ENCODE results near the gene PARP6.

Gene PARP6

DNA sequence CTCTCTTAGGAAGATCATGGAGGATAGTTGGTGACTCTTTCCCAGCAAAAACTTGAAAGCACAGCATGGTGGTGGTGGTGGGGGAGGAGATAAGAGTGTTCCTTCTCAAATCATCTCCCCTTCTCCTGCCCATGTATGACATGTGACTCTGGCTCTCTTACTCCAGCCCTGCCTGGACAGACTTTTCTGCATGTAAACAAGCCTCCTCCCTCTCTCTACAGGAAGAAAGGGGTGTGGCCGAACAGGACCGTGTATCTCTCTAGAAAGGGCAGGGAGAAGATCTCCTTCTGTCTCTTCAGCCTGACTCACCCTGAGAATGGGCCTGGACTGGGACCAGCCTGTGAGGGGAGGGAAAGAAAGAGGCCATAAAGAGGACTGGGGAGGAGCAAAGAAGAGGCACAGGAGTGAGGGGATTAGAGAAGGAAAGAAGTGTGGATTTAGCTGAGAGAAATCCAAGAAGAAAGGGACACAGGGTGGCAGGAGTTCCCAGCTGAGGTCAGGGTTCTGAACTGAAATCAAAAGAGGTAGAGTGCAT, 46.1 kb upstream of the PARP6 start:
- H2BK120ac ChIP-seq (ENCODE audit: low read depth, low read length): no peak overlapping the region
- H2AK5ac ChIP-seq (ENCODE audit: low read length, severe bottlenecking): no peak overlapping the region
- H2BK12ac ChIP-seq (ENCODE audit: low read length in 2 of 2): no peak overlapping the region
- H3K36me3 ChIP-seq (ENCODE audit: control insufficient read depth in 1 of 2, insufficient read depth in 2 of 2, low read depth in 1 of 2, low read length in 2 of 2): no peaks in the 10 kb centered on the region
- DNase-seq: peak; percentile 6
- no peak overlapping the region for H3K18ac ChIP-seq (ENCODE audit: low read depth in 1 of 2, low read length in 2 of 2)
- no peak overlapping the region for H3K23ac ChIP-seq (ENCODE audit: low read length in 2 of 2)
- H4K8ac ChIP-seq (ENCODE audit: low read length): no peak overlapping the region
- whole genome bisulfite sequencing: 42% methylated on average over 2 of the region's 2 CpGs
- no peak overlapping the region for H3K4ac ChIP-seq (ENCODE audit: low read depth in 1 of 2, low read length in 2 of 2)
- no peak overlapping the region for H2AFZ ChIP-seq (ENCODE audit: low read depth, low read length)
- no peak overlapping the region for H3K14ac ChIP-seq (ENCODE audit: low read length in 2 of 2)
- peaks cover 15 to 38% of the 10 kb centered on the region in 2 experiments for H3K27me3 ChIP-seq (ENCODE audit: control insufficient read depth in 1 of 2, insufficient read depth in 1 of 2, low read length in 2 of 2)
- no peak overlapping the region for H3K9ac ChIP-seq (ENCODE audit: low read length)
- no peak overlapping the region for H3K4me3 ChIP-seq (ENCODE audit: insufficient read depth in 1 of 2, low read depth in 1 of 2, low read length in 2 of 2)
- H3K9me3 ChIP-seq (ENCODE audit: control insufficient read depth, low read length): peaks cover 2% of the 10 kb centered on the region
- no peak overlapping the region for H2BK15ac ChIP-seq (ENCODE audit: low read depth, poor library complexity, severe bottlenecking)
- no peak overlapping the region for H2BK5ac ChIP-seq (ENCODE audit: low read depth, low read length, poor library complexity, severe bottlenecking)
- peaks cover 9% of the 10 kb centered on the region for H3K4me1 ChIP-seq (ENCODE audit: control insufficient read depth, insufficient read depth, low read depth, low read length)
- no peak overlapping the region for H4K91ac ChIP-seq (ENCODE audit: low read length)
- no peak overlapping the region for H3K4me2 ChIP-seq (ENCODE audit: low read length, poor library complexity, severe bottlenecking)
- H3K27ac ChIP-seq (ENCODE audit: low read length, poor library complexity, severe bottlenecking): no peak overlapping the region
- H3K79me1 ChIP-seq (replicated peaks; ENCODE audit: low read length, poor library complexity, severe bottlenecking): no peaks in the 10 kb centered on the region

DNA sequence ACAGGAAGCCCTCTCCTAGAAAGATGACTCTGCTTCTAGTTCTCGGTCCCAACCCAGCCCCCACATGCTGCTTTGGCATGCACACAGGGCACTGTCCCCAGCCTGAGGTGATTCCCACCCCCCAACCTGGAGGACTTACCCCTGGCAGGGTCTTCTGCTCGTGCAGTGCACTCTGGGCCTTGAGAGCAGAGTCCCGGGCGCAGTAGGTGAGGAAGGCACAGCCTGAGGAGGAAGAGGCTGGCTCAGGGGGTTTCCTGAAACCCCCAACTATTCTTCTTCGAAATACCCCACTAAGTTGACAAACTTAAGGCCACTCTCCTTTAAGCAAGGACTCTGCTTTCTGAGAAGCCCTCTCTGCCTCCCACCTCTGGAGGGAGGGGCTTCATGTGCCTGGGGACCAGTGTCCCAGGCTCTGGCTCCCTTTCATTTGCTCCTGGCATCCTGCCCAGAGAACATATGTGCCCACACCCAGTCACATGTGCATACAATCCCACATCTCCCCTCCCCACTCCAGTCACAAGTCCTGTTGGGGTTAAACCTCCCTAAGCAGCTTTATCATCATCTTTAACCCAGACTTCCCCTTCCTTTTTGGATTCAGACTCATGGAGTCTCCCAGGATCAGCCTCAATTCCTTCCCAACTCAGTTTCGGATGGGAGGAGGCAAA, 43.5 kb upstream of the PARP6 start:
- WGBS: 61% methylated on average over 5 of the region's 6 CpGs
- no peak overlapping the region for H2AK5ac ChIP-seq (ENCODE audit: low read length, severe bottlenecking)

DNA sequence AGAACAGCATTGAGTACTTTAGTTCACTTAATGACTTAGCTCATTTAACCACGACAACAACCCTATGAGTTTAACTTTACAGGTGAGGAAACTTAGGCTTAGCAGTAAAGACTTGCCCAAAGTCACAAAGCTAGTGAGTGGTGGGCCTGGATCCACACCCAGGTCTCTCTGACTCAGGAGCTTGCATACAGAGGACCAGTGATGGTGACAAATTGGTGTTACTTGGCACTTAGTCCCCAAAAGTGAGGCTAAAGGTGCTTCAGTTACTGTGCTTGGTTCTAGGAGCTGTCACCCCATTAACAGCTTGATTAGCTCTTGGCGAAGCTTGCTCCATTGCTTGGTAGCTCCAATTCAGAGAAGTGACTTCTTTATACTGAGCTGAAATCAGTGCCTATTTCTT, 41.5 kb upstream of the PARP6 start:
- H3K27me3 ChIP-seq (ENCODE audit: control insufficient read depth in 1 of 2, insufficient read depth in 1 of 2, low read length in 2 of 2): peaks cover 11 to 44% of the 10 kb centered on the region in 2 experiments
- H2BK15ac ChIP-seq (ENCODE audit: low read depth, poor library complexity, severe bottlenecking): no peak overlapping the region
- no peak overlapping the region for H3K4ac ChIP-seq (ENCODE audit: low read depth in 1 of 2, low read length in 2 of 2)
- H3K27ac ChIP-seq (ENCODE audit: low read length, poor library complexity, severe bottlenecking): no peak overlapping the region
- H2AFZ ChIP-seq (ENCODE audit: low read depth, low read length): no peak overlapping the region
- H3K9ac ChIP-seq (ENCODE audit: low read length): no peak overlapping the region
- no peaks in the 10 kb centered on the region for H3K9me3 ChIP-seq (ENCODE audit: control insufficient read depth, low read length)
- no peaks in the 10 kb centered on the region for H3K36me3 ChIP-seq (ENCODE audit: control insufficient read depth in 1 of 2, insufficient read depth in 2 of 2, low read depth in 1 of 2, low read length in 2 of 2)
- no peaks in the 10 kb centered on the region for H3K4me1 ChIP-seq (ENCODE audit: control insufficient read depth, insufficient read depth, low read depth, low read length)
- no peak overlapping the region for H2AK5ac ChIP-seq (ENCODE audit: low read length, severe bottlenecking)
- H3K14ac ChIP-seq (ENCODE audit: low read length in 2 of 2): no peak overlapping the region
- no peak overlapping the region for H3K23ac ChIP-seq (ENCODE audit: low read length in 2 of 2)
- no peaks in the 10 kb centered on the region for H3K79me1 ChIP-seq (replicated peaks; ENCODE audit: low read length, poor library complexity, severe bottlenecking)
- no peak overlapping the region for H3K4me2 ChIP-seq (ENCODE audit: low read length, poor library complexity, severe bottlenecking)
- no peak overlapping the region for H3K18ac ChIP-seq (ENCODE audit: low read depth in 1 of 2, low read length in 2 of 2)
- H4K8ac ChIP-seq (ENCODE audit: low read length): no peak overlapping the region
- H3K4me3 ChIP-seq (ENCODE audit: insufficient read depth in 1 of 2, low read depth in 1 of 2, low read length in 2 of 2): no peak overlapping the region
- no peak overlapping the region for H2BK12ac ChIP-seq (ENCODE audit: low read length in 2 of 2)
- DNase-seq: no peak
- no peak overlapping the region for H2BK5ac ChIP-seq (ENCODE audit: low read depth, low read length, poor library complexity, severe bottlenecking)
- H4K91ac ChIP-seq (ENCODE audit: low read length): no peak overlapping the region
- H2BK120ac ChIP-seq (ENCODE audit: low read depth, low read length): no peak overlapping the region
- 100% methylated on average over 1 of the region's 2 CpGs for WGBS

More for the DNA sequence above, 43.5 kb upstream of the PARP6 start:
- Histone ChIP-seq H3K4me2 (ENCODE audit: low read length, poor library complexity, severe bottlenecking) (no peak overlapping the region), H3K36me3 (ENCODE audit: control insufficient read depth in 1 of 2, insufficient read depth in 2 of 2, low read depth in 1 of 2, low read length in 2 of 2) (no peaks in the 10 kb centered on the region), H3K9ac (ENCODE audit: low read length) (no peak overlapping the region), H4K91ac (ENCODE audit: low read length) (no peak overlapping the region), H2BK15ac (ENCODE audit: low read depth, poor library complexity, severe bottlenecking) (no peak overlapping the region), H2BK120ac (ENCODE audit: low read depth, low read length) (no peak overlapping the region), H3K4me3 (ENCODE audit: insufficient read depth in 1 of 2, low read depth in 1 of 2, low read length in 2 of 2) (no peak overlapping the region), H3K4ac (ENCODE audit: low read depth in 1 of 2, low read length in 2 of 2) (no peak overlapping the region), H4K8ac (ENCODE audit: low read length) (no peak overlapping the region), H3K23ac (ENCODE audit: low read length in 2 of 2) (no peak overlapping the region), H2BK12ac (ENCODE audit: low read length in 2 of 2) (no peak overlapping the region), H3K27ac (ENCODE audit: low read length, poor library complexity, severe bottlenecking) (no peak overlapping the region), H3K14ac (ENCODE audit: low read length in 2 of 2) (no peak overlapping the region), H3K27me3 (ENCODE audit: control insufficient read depth in 1 of 2, insufficient read depth in 1 of 2, low read length in 2 of 2) (peaks cover 15 to 38% of the 10 kb centered on the region in 2 experiments), H3K9me3 (ENCODE audit: control insufficient read depth, low read length) (no peaks in the 10 kb centered on the region), H2AFZ (ENCODE audit: low read depth, low read length) (no peak overlapping the region), H2BK5ac (ENCODE audit: low read depth, low read length, poor library complexity, severe bottlenecking) (no peak overlapping the region), H3K4me1 (ENCODE audit: control insufficient read depth, insufficient read depth, low read depth, low read length) (peaks cover 9% of the 10 kb centered on the region), H3K18ac (ENCODE audit: low read depth in 1 of 2, low read length in 2 of 2) (no peak overlapping the region), H3K79me1 (replicated peaks; ENCODE audit: low read length, poor library complexity, severe bottlenecking) (no peaks in the 10 kb centered on the region)
- DNase-seq: no peak

GRCh38 chr15:72313448-72313840, 41.1 kb upstream of the PARP6 start:
- Histone ChIP-seq H3K4me3 (ENCODE audit: insufficient read depth in 1 of 2, low read depth in 1 of 2, low read length in 2 of 2) (no peak overlapping the region), H3K27ac (ENCODE audit: low read length, poor library complexity, severe bottlenecking) (no peak overlapping the region), H3K79me1 (replicated peaks; ENCODE audit: low read length, poor library complexity, severe bottlenecking) (no peaks in the 10 kb centered on the region), H3K36me3 (ENCODE audit: control insufficient read depth in 1 of 2, insufficient read depth in 2 of 2, low read depth in 1 of 2, low read length in 2 of 2) (no peaks in the 10 kb centered on the region), H4K91ac (ENCODE audit: low read length) (no peak overlapping the region), H2BK15ac (ENCODE audit: low read depth, poor library complexity, severe bottlenecking) (no peak overlapping the region), H2AK5ac (ENCODE audit: low read length, severe bottlenecking) (no peak overlapping the region), H3K23ac (ENCODE audit: low read length in 2 of 2) (no peak overlapping the region), H2BK5ac (ENCODE audit: low read depth, low read length, poor library complexity, severe bottlenecking) (no peak overlapping the region), H2BK120ac (ENCODE audit: low read depth, low read length) (no peak overlapping the region), H2AFZ (ENCODE audit: low read depth, low read length) (no peak overlapping the region), H3K4me1 (ENCODE audit: control insufficient read depth, insufficient read depth, low read depth, low read length) (no peaks in the 10 kb centered on the region), H3K18ac (ENCODE audit: low read depth in 1 of 2, low read length in 2 of 2) (no peak overlapping the region), H3K9ac (ENCODE audit: low read length) (no peak overlapping the region), H4K8ac (ENCODE audit: low read length) (no peak overlapping the region), H2BK12ac (ENCODE audit: low read length in 2 of 2) (no peak overlapping the region), H3K9me3 (ENCODE audit: control insufficient read depth, low read length) (no peaks in the 10 kb centered on the region), H3K4ac (ENCODE audit: low read depth in 1 of 2, low read length in 2 of 2) (no peak overlapping the region), H3K14ac (ENCODE audit: low read length in 2 of 2) (no peak overlapping the region), H3K4me2 (ENCODE audit: low read length, poor library complexity, severe bottlenecking) (no peak overlapping the region), H3K27me3 (ENCODE audit: control insufficient read depth in 1 of 2, insufficient read depth in 1 of 2, low read length in 2 of 2) (peaks cover 10 to 40% of the 10 kb centered on the region in 2 experiments)
- WGBS: 71% methylated on average over 2 of the region's 2 CpGs
- no peak for DNase-seq

All from mesenchymal stem cell (in vitro differentiated cells and primary cell).